WTC11 (cell line): ENCODE results near the gene JUP. TPM values are rescaled to one million over a fixed set of nuclear protein-coding genes. Genes with fewer than 3 reads are reported as not detected.
A peak's percentile ranks its signal among the peaks of the same experiment; 100 is the strongest.

Source experiments
- ATAC-seq: fragments of 200-7000 bp; cut with Tn5 transposase; 2 replicates; pipeline ENCODE4 v1.10.0; 2021; ENCODE audit warnings: mild to moderate bottlenecking, moderate library complexity
- CTCF ChIA-PET: fragments of 300-600 bp; sonication (Branson Sonifier 250); formaldehyde crosslinking; loops from one replicate; lab custom pipeline; 2021; ENCODE audit warnings: antibody characterized with exemption; lab: Charles Lee
- POLR2A ChIA-PET: fragments of 350-600 bp; sonication (Branson Sonifier 250); formaldehyde crosslinking; loops from one replicate; lab custom pipeline; 2021; ENCODE audit warnings: antibody characterized with exemption; lab: Charles Lee
- DNase-seq: peaks from one replicate; pipeline ENCODE4 v3.0.0; 2021; ENCODE audit warnings: low spot score
- H3K27ac Mint-ChIP-seq: 2 replicates; pipeline ENCODE4 v1.8.0; 2021; ENCODE audit warnings: mixed read lengths
- H3K27me3 Mint-ChIP-seq: 2 replicates; pipeline ENCODE4 v1.8.0; 2021; ENCODE audit warnings: low read depth, mild to moderate bottlenecking, moderate library complexity, mixed read lengths
- H3K36me3 Mint-ChIP-seq: 2 replicates; pipeline ENCODE4 v1.8.0; 2021; ENCODE audit warnings: mixed read lengths
- H3K4me1 Mint-ChIP-seq: 2 replicates; pipeline ENCODE4 v1.8.0; 2022; ENCODE audit warnings: mixed read lengths
- H3K4me3 Mint-ChIP-seq: 2 replicates; pipeline ENCODE4 v1.8.0; 2021; ENCODE audit warnings: mild to moderate bottlenecking, moderate library complexity, mixed read lengths
- H3K9me3 Mint-ChIP-seq: 2 replicates; pipeline ENCODE4 v1.8.0; 2021; ENCODE audit warnings: mixed read lengths
- E2F5 ChIP-seq: sonication (generic); formaldehyde crosslinking; IDR thresholded peaks from 2 replicates; pipeline ENCODE4 v1.8.1; 2022; ENCODE audit warnings: mild to moderate bottlenecking, moderate library complexity, missing genetic modification reagents
- ESRRA ChIP-seq: sonication (generic); formaldehyde crosslinking; IDR thresholded peaks from 2 replicates; pipeline ENCODE4 v1.8.1; 2022; ENCODE audit warnings: mild to moderate bottlenecking, missing genetic modification reagents, borderline replicate concordance
- JUN ChIP-seq: sonication (generic); formaldehyde crosslinking; IDR thresholded peaks from 2 replicates; pipeline ENCODE4 v1.8.0; 2023; ENCODE audit warnings: mild to moderate bottlenecking, missing genetic modification reagents
- MXD4 ChIP-seq: fragments of 250-450 bp; sonication (Bioruptor Pico); IDR thresholded peaks from 2 replicates; pipeline ENCODE4 v1.8.0; 2021; ENCODE audit warnings: mild to moderate bottlenecking, moderate library complexity, borderline replicate concordance
- NFATC4 ChIP-seq: fragments of 250-450 bp; sonication (Bioruptor Pico); IDR thresholded peaks from 2 replicates; pipeline ENCODE4 v1.9.0; 2021; ENCODE audit warnings: mild to moderate bottlenecking
- PRRX2 ChIP-seq: fragments of 250-450 bp; sonication (Bioruptor Pico); IDR thresholded peaks from 2 replicates; pipeline ENCODE4 v1.8.0; 2021; ENCODE audit warnings: mild to moderate bottlenecking
- RORB ChIP-seq: fragments of 250-450 bp; sonication (Bioruptor Pico); IDR thresholded peaks from 2 replicates; pipeline ENCODE4 v1.9.0; 2021; ENCODE audit warnings: mild to moderate bottlenecking
- ZNF121 ChIP-seq: sonication (generic); formaldehyde crosslinking; IDR thresholded peaks from 2 replicates; pipeline ENCODE4 v1.8.0; 2023; ENCODE audit warnings: missing genetic modification reagents
- ZNF423 ChIP-seq: fragments of 250-450 bp; sonication (Bioruptor Pico); IDR thresholded peaks from 2 replicates; pipeline ENCODE4 v2.1.2; 2022; ENCODE audit warnings: mild to moderate bottlenecking, moderate library complexity
- ZNF671 ChIP-seq: fragments of 250-450 bp; sonication (Bioruptor Pico); IDR thresholded peaks from 2 replicates; pipeline ENCODE4 v1.8.0; 2021; ENCODE audit warnings: mild to moderate bottlenecking
- total RNA-seq: library from RNA; stranded (reverse); gene quantifications from 3 replicates; pipeline ENCODE4 v1.2.3, GENCODE V29; 2021
- TF ChIP-seq, protein P1 (sequence below): sonication (generic); formaldehyde crosslinking; conservative IDR thresholded peaks from 2 replicates; pipeline ENCODE4 v1.8.1; 2022; ENCODE audit warnings: mild to moderate bottlenecking, missing genetic modification reagents

Gene JUP
- total RNA-seq, 1 experiment from 2014 or later = 103 TPM

GRCh38 chr17:41782142-41782541, 4.4 kb downstream of the JUP start:
- no peak for ATAC-seq
- TF ChIP-seq, protein P1, sequence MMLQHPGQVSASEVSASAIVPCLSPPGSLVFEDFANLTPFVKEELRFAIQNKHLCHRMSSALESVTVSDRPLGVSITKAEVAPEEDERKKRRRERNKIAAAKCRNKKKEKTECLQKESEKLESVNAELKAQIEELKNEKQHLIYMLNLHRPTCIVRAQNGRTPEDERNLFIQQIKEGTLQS (CRISPR knock-in tag) = no peak
- Mint-ChIP-seq H3K4me3 (peak overlapping the region; percentile 18), H3K9me3 (no peaks in the 10 kb centered on the region), H3K4me1 (peaks cover 47% of the 10 kb centered on the region), H3K27ac (peak overlapping the region; percentile 88), H3K27me3 (no peaks in the 10 kb centered on the region), H3K36me3 (no peaks in the 10 kb centered on the region; the same call in 1 of the 2 replicates)
- ChIA-PET CTCF (interaction anchor here (0.6 to 1.2 kb wide), 2 partner anchors 9 to 24 kb away, joined by 3 to 4 read pairs; no protein-coding TSS in a partner anchor), POLR2A (interaction anchor here (0.5 to 1.4 kb wide), 2 partner anchors 9 to 77 kb away, joined by 4 to 5 read pairs; no protein-coding TSS in a partner anchor)
- DNase-seq = no peak

GRCh38 chr17:41781404-41782110, 5.0 kb downstream of the JUP start:
- Mint-ChIP-seq H3K4me3 (peak overlapping the region; percentile 18; the same call in 1 of the 2 replicates), H3K36me3 (no peaks in the 10 kb centered on the region; the same call in 1 of the 2 replicates), H3K27me3 (no peaks in the 10 kb centered on the region), H3K27ac (peak overlapping the region; percentile 88), H3K9me3 (no peaks in the 10 kb centered on the region), H3K4me1 (peaks cover 48% of the 10 kb centered on the region)
- ChIA-PET CTCF (interaction anchor here (0.7 to 1.3 kb wide), 3 partner anchors 8 to 69 kb away, joined by 4 read pairs; no protein-coding TSS in a partner anchor), POLR2A (interaction anchor here (0.7 to 1.4 kb wide), 3 partner anchors 8 to 37 kb away, joined by 3 to 5 read pairs (median 4); no protein-coding TSS in a partner anchor)
- DNase-seq (no peak), ATAC-seq (no peak)
- TF ChIP-seq ESRRA (CRISPR knock-in tag) = no peak
- TF ChIP-seq E2F5 (CRISPR knock-in tag) = no peak
- no peak for TF ChIP-seq JUN (CRISPR knock-in tag)
- no peak for TF ChIP-seq PRRX2
- TF ChIP-seq ZNF671 (CRISPR knock-in tag) = no peak

DNA sequence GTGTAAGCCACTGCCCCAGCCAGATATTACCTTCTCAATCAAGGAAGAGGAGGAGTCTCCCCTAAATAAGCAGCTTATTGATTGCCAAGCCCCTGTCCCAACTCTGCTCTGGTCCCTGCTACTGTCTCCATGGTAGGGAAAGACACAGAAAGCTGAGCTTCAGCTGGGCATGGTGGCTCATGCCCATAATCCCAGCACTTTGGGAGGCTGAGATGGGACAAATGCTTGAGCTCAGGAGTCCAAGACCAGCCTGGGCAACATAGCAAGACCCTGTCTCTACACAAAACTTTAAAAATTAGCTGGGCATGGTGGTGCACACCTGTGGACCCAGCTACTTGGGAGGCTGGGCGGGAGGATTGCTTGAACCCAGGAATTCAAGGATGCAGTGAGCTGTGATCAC, 6.6 kb downstream of the JUP start:
- no peak for DNase-seq
- Mint-ChIP-seq H3K27me3 (no peaks in the 10 kb centered on the region), H3K36me3 (no peaks in the 10 kb centered on the region; the same call in 1 of the 2 replicates), H3K4me3 (no peak overlapping the region), H3K27ac (no peak overlapping the region), H3K9me3 (no peaks in the 10 kb centered on the region), H3K4me1 (peaks cover 63% of the 10 kb centered on the region)
- TF ChIP-seq RORB (CRISPR knock-in tag) (no peak), MXD4 (CRISPR knock-in tag) (no peak), ZNF121 (CRISPR knock-in tag) (peak; percentile 74)
- ATAC-seq = no peak
- POLR2A ChIA-PET = no interaction called here
- CTCF ChIA-PET = no interaction called here

GRCh38 chr17:41777574-41778188, 8.8 kb downstream of the JUP start:
- H3K4me3 Mint-ChIP-seq = no peak overlapping the region
- DNase-seq (no peak), ATAC-seq (no peak)
- H3K9me3 Mint-ChIP-seq = no peaks in the 10 kb centered on the region
- H3K4me1 Mint-ChIP-seq = peaks cover 64% of the 10 kb centered on the region
- TF ChIP-seq JUN (CRISPR knock-in tag) = no peak
- TF ChIP-seq ZNF423 (CRISPR knock-in tag) = peak; percentile 71
- no peaks in the 10 kb centered on the region for H3K27me3 Mint-ChIP-seq
- ChIA-PET CTCF (interaction anchor here (0.8 to 7.1 kb wide), 11 partner anchors 8 to 249 kb away, joined by 3 to 135 read pairs (median 4); partner anchors contain the start of genes JUP and P3H4), POLR2A (interaction anchor here (0.7 to 3.0 kb wide), 5 partner anchors 8 to 106 kb away, joined by 3 to 29 read pairs (median 3); partner anchors contain the start of gene JUP)
- H3K36me3 Mint-ChIP-seq = no peaks in the 10 kb centered on the region; the same call in 1 of the 2 replicates
- peak overlapping the region; percentile 70; the same call in 1 of the 2 replicates for H3K27ac Mint-ChIP-seq

GRCh38 chr17:41777157-41777573, 9.3 kb downstream of the JUP start:
- 0 out of 2 replicates have a peak, but pooled peaks have one; percentile 1 for TF ChIP-seq ZNF121 (CRISPR knock-in tag)
- TF ChIP-seq NFATC4 (CRISPR knock-in tag) = no peak
- DNase-seq (peak; percentile 34), ATAC-seq (peak; percentile 7)
- Mint-ChIP-seq H3K4me1 (peaks cover 64% of the 10 kb centered on the region), H3K4me3 (no peak overlapping the region), H3K27ac (peak overlapping the region; percentile 70; the same call in 1 of the 2 replicates), H3K36me3 (no peaks in the 10 kb centered on the region; the same call in 1 of the 2 replicates), H3K27me3 (no peaks in the 10 kb centered on the region), H3K9me3 (no peaks in the 10 kb centered on the region)
- CTCF ChIA-PET = interaction anchor here (0.8 to 7.1 kb wide), 12 partner anchors 8 to 249 kb away, joined by 3 to 135 read pairs (median 4); partner anchors contain the start of genes JUP and P3H4
- POLR2A ChIA-PET = interaction anchor here (0.7 to 3.0 kb wide), 6 partner anchors 9 to 106 kb away, joined by 3 to 29 read pairs (median 3); partner anchors contain the start of gene JUP
